Heart left ventricle (tissue), 13 donors: ENCODE data around the gene SUSD2.

ENCODE experiments used
- CTCF ChIP-seq, 12 donors: fragments of 200-600 bp; sonication (generic) in 4 of 12; IDR thresholded peaks; one replicate each; pipeline versions ENCODE4 v1.5.0 to v1.8.0; 2018 to 2022; ENCODE audit warnings: antibody characterized with exemption in 12 of 12, mild to moderate bottlenecking in 5 of 12
- POLR2A ChIP-seq, 2 donors: fragments of 450-650 bp; IDR thresholded peaks; one replicate each; pipeline ENCODE4 v1.6.1; 2017; ENCODE audit warnings: antibody characterized with exemption in 2 of 2, mild to moderate bottlenecking in 2 of 2, moderate library complexity in 2 of 2
- donor health status: ischemic (EF 13 %, LVEDD 7.1; RV severe dilation, severe dysfunction).
- donor health status: DM: no; HTN: yes; CAD: no.
- donor health status: DM: no; HTN: no; CAD: no.
- donor health status: ischemic (EF 25% LVEDD 6.9; RV normal size, moderate dysfunction).
- donor health status: ischemic (EF 25% LVEDD 5.7; RV mildly dilated, moderate dysfunction).
- donor health status: ischemic (EF 35%, LVEDD 5.7; RV mildly dilated, moderate dysfunction).
- donor health status: nonischemic (EF 11% LVEDD 7.7; RV severe dilation, severe dysfunction).
- donor health status: DM: yes; HTN: yes; CAD: no.
- donor health status: PGD.
- donor health status: ischemic (EF 29% LVEDD 5.4; RV normal size, mild dysfunction).
- donor health status: nonischemic (EF 23%, LVEDD 6.1; RV moderate dilation, normal function).

- TF ChIP-seq CTCF (IDR thresholded peaks at IDR 0.05) (no peak), POLR2A (IDR thresholded peaks at IDR 0.05) (no peak)
Observed at GRCh38 chr22:24147666-24148065, 33.6 kb upstream of the SUSD2 start.
